PFSK-1 (cell line): ENCODE measurements around the gene PRMT7.

Experiments used
- FOXP2 ChIP-seq: optimal IDR thresholded peaks from 2 replicates; pipeline ENCODE3; 2011; ENCODE audit warnings: borderline replicate concordance, control low read depth, inconsistent platforms; ENCODE audit not compliant: insufficient read depth; ENCODE audit errors: extremely low read length, extremely low read depth
- POLR2AphosphoS5 ChIP-seq: IDR thresholded peaks from 2 replicates; pipeline ENCODE4 v1.6.1; 2012; ENCODE audit warnings: low read depth, mild to moderate bottlenecking, control low read depth, low read length, moderate library complexity
- REST ChIP-seq, 2 experiments: IDR thresholded peaks; 2 replicates each; pipeline versions ENCODE4 v1.6.1 to v1.8.0; 2011 to 2012; ENCODE audit warnings: low read depth in 2 of 2, low read length in 2 of 2, control low read depth in 1 of 2, inconsistent platforms in 1 of 2, mild to moderate bottlenecking in 1 of 2, moderate library complexity in 1 of 2; ENCODE audit not compliant: insufficient read depth in 1 of 2
- SIN3A ChIP-seq: IDR thresholded peaks from 2 replicates; pipeline ENCODE4 v1.6.1; 2012; ENCODE audit warnings: mild to moderate bottlenecking, low read length, moderate library complexity, borderline replicate concordance; ENCODE audit not compliant: insufficient read depth
- TAF1 ChIP-seq: IDR thresholded peaks from 2 replicates; pipeline ENCODE4 v1.6.1; 2012; ENCODE audit warnings: low read length, control low read depth, borderline replicate concordance; ENCODE audit not compliant: insufficient read depth

Gene PRMT7

DNA sequence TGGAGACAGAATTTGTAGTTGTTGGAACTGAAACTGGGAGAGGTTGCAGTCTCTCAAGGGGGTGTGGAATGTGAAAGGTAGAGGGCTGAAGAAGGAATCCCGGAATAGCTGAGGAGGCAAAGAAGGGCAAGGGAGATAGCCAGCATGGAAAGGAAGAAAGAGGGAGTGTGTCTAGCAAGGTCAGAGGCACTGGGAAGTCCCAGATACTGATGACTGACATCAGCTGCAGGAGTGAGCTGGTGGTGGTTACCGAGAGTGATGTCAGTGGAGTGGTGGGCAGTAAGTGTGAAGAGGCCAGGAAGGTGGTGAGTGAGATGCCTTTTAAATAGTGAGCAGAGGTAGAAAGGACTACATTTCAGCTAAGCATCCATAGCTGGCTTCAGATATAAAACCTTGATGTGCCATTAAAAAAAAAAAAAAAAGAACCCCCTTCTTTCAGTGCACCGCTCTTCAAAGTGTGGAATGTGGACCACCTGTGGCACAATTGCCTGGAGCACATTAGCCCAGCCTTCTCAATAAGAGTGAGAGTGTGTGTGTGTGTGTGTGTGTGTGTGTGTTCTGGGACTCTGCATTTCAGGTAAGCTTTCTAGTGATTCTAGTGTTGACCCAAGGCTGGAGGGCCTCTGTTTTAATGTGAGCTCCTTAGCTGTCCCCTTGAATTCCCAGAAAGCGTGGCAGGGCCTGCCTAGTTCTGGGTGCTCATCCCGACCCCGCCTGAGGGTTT lies 8.5 kb downstream of the PRMT7 start:
- TF ChIP-seq SIN3A: no peak
- TF ChIP-seq TAF1: no peak
- no peak for TF ChIP-seq FOXP2
- no peak for TF ChIP-seq REST (IDR thresholded peaks at IDR 0.05; ENCODE audit: insufficient read depth in 1 of 2, low read depth in 2 of 2, low read length in 2 of 2)
- no peak for TF ChIP-seq POLR2AphosphoS5

DNA sequence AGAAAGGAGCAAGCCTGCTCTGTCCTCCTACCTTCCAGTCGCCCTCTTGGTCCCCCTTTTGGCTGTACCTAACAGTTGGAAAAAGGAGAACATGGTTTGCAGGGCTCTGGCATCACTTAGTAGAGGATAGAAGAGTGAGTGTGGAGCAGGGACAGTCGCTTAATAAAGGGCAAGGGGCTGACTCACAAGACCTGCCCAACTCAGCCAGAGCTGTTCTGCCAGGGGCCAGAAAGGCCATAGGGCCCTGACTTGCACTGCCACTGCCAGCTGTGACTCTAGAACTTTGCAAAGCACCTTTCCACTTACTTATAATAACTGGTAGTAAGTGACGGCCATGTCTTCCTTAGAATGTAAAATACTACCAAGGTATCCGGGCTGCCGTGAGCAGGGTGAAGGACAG lies 13.5 kb downstream of the PRMT7 start:
- no peak for TF ChIP-seq SIN3A
- no peak for TF ChIP-seq FOXP2
- TF ChIP-seq TAF1: no peak
- no peak for TF ChIP-seq REST (IDR thresholded peaks at IDR 0.05; ENCODE audit: insufficient read depth in 1 of 2, low read depth in 2 of 2, low read length in 2 of 2)
- no peak for TF ChIP-seq POLR2AphosphoS5

GRCh38 chr16:68324780-68325357 lies 14.1 kb downstream of the PRMT7 start:
- TF ChIP-seq REST (IDR thresholded peaks at IDR 0.05; ENCODE audit: insufficient read depth in 1 of 2, low read depth in 2 of 2, low read length in 2 of 2) (no peak), SIN3A (no peak), FOXP2 (no peak), TAF1 (no peak), POLR2AphosphoS5 (no peak)

DNA sequence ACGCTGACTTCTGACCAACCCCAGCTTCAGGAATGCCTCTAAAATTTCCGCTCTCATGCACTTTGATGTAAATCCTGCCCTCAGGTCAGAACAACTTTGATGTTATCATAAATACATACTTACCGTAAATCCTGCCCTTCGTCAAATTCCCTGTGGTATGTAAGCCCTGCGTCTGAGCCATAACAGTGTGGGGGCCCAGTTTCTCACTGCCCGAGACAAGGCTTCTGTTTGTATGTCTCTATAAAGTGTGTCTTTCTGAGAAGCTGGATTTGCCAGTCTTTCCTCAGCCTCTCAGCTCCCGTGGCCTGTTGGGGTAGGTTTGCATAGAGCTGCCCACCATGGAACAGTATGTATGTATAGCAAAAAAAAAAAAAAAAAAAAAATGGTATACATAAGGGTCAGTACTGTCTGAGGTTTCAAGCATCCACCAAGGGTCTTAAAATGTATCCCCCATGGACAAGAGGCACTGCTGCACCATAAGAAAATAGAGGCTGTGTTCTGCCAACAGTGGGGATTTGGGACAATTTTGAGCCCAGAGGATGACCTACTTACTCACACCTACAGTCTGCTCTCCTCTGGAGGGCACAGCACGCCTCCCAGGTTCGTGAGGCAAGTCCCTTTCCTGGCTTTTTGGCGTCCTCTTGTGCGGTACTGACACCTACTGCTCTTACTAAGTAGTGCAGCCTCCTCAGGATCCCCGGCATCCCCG lies 17.5 kb downstream of the PRMT7 start:
- no peak for TF ChIP-seq SIN3A
- TF ChIP-seq FOXP2: peak; percentile 12
- TF ChIP-seq POLR2AphosphoS5: 0 out of 2 replicates have a peak, but pooled peaks have one; percentile 1

- TF ChIP-seq TAF1: no peak
Observed at GRCh38 chr16:68328860-68329390, 18.1 kb downstream of the PRMT7 start.

DNA sequence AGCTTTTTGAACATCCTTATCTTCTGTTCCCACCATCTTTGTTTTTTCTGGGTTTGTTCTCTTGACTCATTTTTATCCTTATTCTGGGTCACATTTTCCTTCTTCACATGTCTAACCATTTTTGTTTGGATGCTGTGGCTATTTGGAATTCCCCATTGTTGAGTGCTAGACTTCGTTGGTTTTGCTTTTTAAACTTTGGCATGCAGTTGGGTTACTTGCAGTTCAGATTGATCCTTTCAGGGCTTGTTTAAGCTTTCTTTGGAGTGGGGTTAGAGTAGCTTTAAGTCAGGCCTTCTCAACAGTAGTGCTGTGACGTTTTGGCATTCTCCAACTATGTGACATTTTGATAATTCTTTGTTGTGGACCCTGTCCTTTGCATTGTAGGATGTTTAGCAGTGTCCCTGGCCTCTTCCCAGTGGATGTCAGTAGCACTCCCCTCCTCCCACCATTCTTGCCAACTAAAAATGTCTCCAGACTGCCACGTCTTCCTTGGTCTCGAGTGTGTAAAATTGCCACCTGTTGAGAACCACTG lies 21.1 kb downstream of the PRMT7 start:
- TF ChIP-seq POLR2AphosphoS5: no peak
- no peak for TF ChIP-seq REST (IDR thresholded peaks at IDR 0.05; ENCODE audit: insufficient read depth in 1 of 2, low read depth in 2 of 2, low read length in 2 of 2)
- no peak for TF ChIP-seq FOXP2
- TF ChIP-seq SIN3A: no peak
- TF ChIP-seq TAF1: no peak
